ENCODE data around the gene EYA2.

DNA sequence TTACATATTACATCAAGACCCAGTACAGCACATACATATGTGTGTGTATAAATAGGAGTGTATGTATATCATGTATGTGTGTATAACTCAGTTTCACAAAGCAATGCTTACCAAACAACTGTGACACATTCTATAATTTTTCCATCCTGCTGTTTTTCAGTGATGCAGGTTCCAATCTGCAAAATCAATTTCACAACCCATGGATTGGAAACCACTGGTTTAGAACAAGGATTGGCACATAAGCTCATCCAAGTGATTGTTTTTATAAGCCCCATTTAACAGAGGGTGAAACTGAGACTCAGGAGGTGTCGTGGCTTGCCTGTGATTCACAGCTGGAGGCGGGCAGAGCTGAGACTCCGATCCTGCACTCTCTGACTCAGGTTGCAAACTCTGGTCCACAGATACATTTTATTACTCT lies 303.6 kb downstream of the EYA2 start:
- TF ChIP-seq, protein P1, sequence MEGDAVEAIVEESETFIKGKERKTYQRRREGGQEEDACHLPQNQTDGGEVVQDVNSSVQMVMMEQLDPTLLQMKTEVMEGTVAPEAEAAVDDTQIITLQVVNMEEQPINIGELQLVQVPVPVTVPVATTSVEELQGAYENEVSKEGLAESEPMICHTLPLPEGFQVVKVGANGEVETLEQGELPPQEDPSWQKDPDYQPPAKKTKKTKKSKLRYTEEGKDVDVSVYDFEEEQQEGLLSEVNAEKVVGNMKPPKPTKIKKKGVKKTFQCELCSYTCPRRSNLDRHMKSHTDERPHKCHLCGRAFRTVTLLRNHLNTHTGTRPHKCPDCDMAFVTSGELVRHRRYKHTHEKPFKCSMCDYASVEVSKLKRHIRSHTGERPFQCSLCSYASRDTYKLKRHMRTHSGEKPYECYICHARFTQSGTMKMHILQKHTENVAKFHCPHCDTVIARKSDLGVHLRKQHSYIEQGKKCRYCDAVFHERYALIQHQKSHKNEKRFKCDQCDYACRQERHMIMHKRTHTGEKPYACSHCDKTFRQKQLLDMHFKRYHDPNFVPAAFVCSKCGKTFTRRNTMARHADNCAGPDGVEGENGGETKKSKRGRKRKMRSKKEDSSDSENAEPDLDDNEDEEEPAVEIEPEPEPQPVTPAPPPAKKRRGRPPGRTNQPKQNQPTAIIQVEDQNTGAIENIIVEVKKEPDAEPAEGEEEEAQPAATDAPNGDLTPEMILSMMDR (conservative IDR thresholded peaks at IDR 0.05 in 1 of 2, IDR thresholded peaks at IDR 0.05 in 1 of 2; ENCODE audit: extremely low read depth in 1 of 2, insufficient read depth in 1 of 2, low read depth in 1 of 2, low read length in 2 of 2), result no peak
- no peak for TF ChIP-seq EZH2 (IDR thresholded peaks at IDR 0.05; ENCODE audit: borderline replicate concordance, low read length)

All from mammary epithelial cell (primary cell).